GM12878 (cell line): ENCODE results near the gene IGSF6.

ENCODE experiments used
- CHD1 ChIP-seq: IDR thresholded peaks from 2 replicates; pipeline ENCODE4 v1.6.1; 2012; ENCODE audit warnings: low read depth, low read length, improper control_type of control experiment
- CHD2 ChIP-seq: IDR thresholded peaks from 2 replicates; pipeline ENCODE4 v1.6.1; 2011; ENCODE audit warnings: low read depth, low read length, improper control_type of control experiment, borderline replicate concordance
- EZH2 ChIP-seq: IDR thresholded peaks from 2 replicates; pipeline ENCODE4 v1.6.1; 2012; ENCODE audit warnings: low read depth, mild to moderate bottlenecking, control low read depth, inconsistent platforms, low read length, borderline replicate concordance; ENCODE audit not compliant: control insufficient read depth
- MXI1 ChIP-seq: fragments of 150-350 bp; IDR thresholded peaks from 2 replicates; pipeline ENCODE4 v1.6.1; 2011; ENCODE audit warnings: low read depth, mild to moderate bottlenecking, inconsistent platforms, low read length, improper control_type of control experiment
- NFIC ChIP-seq: IDR thresholded peaks from 2 replicates; pipeline ENCODE4 v1.6.1; 2012; ENCODE audit warnings: low read depth, mild to moderate bottlenecking, inconsistent platforms, low read length, moderate library complexity
- NFYA ChIP-seq: IDR thresholded peaks from 2 replicates; pipeline ENCODE4 v1.6.1; 2011; ENCODE audit warnings: low read depth, mild to moderate bottlenecking, low read length, improper control_type of control experiment, borderline replicate concordance
- POLR2A ChIP-seq: IDR thresholded peaks from 2 replicates; pipeline ENCODE4 v1.6.1; 2011; ENCODE audit warnings: low read depth, mild to moderate bottlenecking, low read length
- REST ChIP-seq: IDR thresholded peaks from 2 replicates; pipeline ENCODE4 v1.6.1; 2012; ENCODE audit warnings: mild to moderate bottlenecking, low read depth, low read length
- SMAD1 ChIP-seq: fragments of 450-650 bp; IDR thresholded peaks from 2 replicates; pipeline ENCODE4 v1.6.1; 2018; ENCODE audit warnings: mild to moderate bottlenecking, low read depth; ENCODE audit not compliant: partially characterized antibody

GRCh38 chr16:21698169-21699032 is 46.0 kb upstream of the IGSF6 start:
- TF ChIP-seq CHD2 (no peak), EZH2 (no peak), CHD1 (no peak), REST (no peak), SMAD1 (no peak), MXI1 (no peak), NFIC (no peak), POLR2A (no peak), NFYA (no peak)
